Calu3 (cell line): Measurements from ENCODE around the gene PLEKHO1. TPM values are rescaled to one million over a fixed set of nuclear protein-coding genes. Genes with fewer than 3 reads are reported as not detected.
"Not testable (repeated sequence)": the region's sequence is repeated elsewhere in the genome, so short reads cannot be mapped to it uniquely, and the experiment has no call there.

ENCODE experiments used
- BruUV-seq: library from RNA; stranded (reverse); fragments of 400-500 nt; replicated peaks from 2 replicates; lab custom pipeline; 2021; lab: Mats Ljungman, UMichigan
- CTCF ChIA-PET: fragments of 300-600 bp; sonication (Branson Sonifier 250); formaldehyde crosslinking; loops from one replicate; lab custom pipeline; 2022; ENCODE audit warnings: antibody characterized with exemption; lab: Charles Lee
- DNase-seq: peaks from one replicate; pipeline ENCODE4 v3.0.0; 2022
- H3K27ac Mint-ChIP-seq: one replicate; pipeline ENCODE4 v1.8.0; 2022; ENCODE audit warnings: mixed read lengths; ENCODE audit not compliant: unreplicated experiment
- H3K27me3 Mint-ChIP-seq: one replicate; pipeline ENCODE4 v1.8.0; 2022; ENCODE audit warnings: mixed read lengths; ENCODE audit not compliant: unreplicated experiment
- H3K36me3 Mint-ChIP-seq: one replicate; pipeline ENCODE4 v1.8.0; 2022; ENCODE audit warnings: mild to moderate bottlenecking, moderate library complexity, mixed read lengths; ENCODE audit not compliant: insufficient read depth, unreplicated experiment
- H3K4me1 Mint-ChIP-seq: one replicate; pipeline ENCODE4 v1.8.0; 2022; ENCODE audit warnings: mild to moderate bottlenecking, low read depth, mixed read lengths; ENCODE audit not compliant: unreplicated experiment
- H3K4me3 Mint-ChIP-seq: one replicate; pipeline ENCODE4 v1.8.0; 2022; ENCODE audit warnings: mild to moderate bottlenecking, low read depth, moderate library complexity, mixed read lengths; ENCODE audit not compliant: unreplicated experiment
- H3K9me3 Mint-ChIP-seq: one replicate; pipeline ENCODE4 v1.8.0; 2022; ENCODE audit warnings: low read depth, mixed read lengths; ENCODE audit not compliant: unreplicated experiment
- intact Hi-C: fragments of 100-400 bp; cut with micrococcal nuclease; formaldehyde crosslinking; loops from one replicate; pipeline ENCODE4 v1.10.0; 2022; ENCODE audit not compliant: unreplicated experiment
- total RNA-seq: library from RNA; stranded (reverse); gene quantifications from 2 replicates; pipeline ENCODE4 v1.2.3, GENCODE V29; 2022
- TF ChIP-seq, protein P1 (sequence below): fragments of 200-600 bp; IDR thresholded peaks from one replicate; pipeline ENCODE4 v1.8.0; 2022; ENCODE audit warnings: antibody characterized with exemption; ENCODE audit not compliant: unreplicated experiment

The PLEKHO1 gene
- total RNA-seq, 1 experiment from 2014 or later: 4.2 TPM

DNA sequence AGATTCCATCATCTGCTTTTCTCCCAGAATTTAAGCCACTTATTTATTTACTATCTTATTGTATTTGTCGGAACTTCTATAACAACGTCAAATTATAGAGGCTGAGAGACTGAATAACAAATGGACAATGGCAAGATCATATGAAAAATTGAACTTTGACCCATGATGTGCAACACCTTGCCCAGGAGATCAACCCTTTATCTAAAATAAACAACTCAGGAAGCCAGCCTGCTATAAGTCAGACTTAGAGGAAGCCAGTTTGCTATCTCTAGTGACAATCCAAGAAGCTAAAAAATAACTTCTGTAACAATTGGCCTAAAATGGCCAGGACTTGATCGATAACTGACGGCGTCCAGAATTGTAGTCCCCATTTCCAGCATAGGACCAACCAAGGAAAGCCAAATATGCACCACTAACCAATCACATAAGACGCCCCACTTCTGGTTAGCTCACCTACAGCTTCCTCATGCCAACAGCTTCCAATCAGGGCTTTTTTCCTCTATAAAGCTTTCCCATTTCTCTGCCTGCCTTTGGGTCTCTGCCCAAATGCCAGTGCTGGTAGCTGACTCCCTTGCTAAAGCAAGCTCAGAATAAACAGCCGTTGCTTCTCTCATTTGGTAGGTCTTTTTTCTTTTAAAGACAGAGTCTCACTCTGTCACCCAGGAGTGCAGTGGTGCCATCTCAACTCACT is 57.7 kb downstream of the PLEKHO1 start:
- H3K4me3 Mint-ChIP-seq: no peak overlapping the region
- no peaks in the 10 kb centered on the region for H3K9me3 Mint-ChIP-seq
- BruUV-seq: no TSS peak
- no peaks in the 10 kb centered on the region for H3K36me3 Mint-ChIP-seq
- no peak overlapping the region for H3K27ac Mint-ChIP-seq
- H3K4me1 Mint-ChIP-seq: peaks cover 10% of the 10 kb centered on the region
- CTCF ChIA-PET: interaction anchor here (1.6 kb wide), 1 partner anchor 48 kb away, joined by 3 read pairs; no protein-coding TSS in a partner anchor
- H3K27me3 Mint-ChIP-seq: no peaks in the 10 kb centered on the region
- intact Hi-C loops: no loop called here
- TF ChIP-seq, protein P1, sequence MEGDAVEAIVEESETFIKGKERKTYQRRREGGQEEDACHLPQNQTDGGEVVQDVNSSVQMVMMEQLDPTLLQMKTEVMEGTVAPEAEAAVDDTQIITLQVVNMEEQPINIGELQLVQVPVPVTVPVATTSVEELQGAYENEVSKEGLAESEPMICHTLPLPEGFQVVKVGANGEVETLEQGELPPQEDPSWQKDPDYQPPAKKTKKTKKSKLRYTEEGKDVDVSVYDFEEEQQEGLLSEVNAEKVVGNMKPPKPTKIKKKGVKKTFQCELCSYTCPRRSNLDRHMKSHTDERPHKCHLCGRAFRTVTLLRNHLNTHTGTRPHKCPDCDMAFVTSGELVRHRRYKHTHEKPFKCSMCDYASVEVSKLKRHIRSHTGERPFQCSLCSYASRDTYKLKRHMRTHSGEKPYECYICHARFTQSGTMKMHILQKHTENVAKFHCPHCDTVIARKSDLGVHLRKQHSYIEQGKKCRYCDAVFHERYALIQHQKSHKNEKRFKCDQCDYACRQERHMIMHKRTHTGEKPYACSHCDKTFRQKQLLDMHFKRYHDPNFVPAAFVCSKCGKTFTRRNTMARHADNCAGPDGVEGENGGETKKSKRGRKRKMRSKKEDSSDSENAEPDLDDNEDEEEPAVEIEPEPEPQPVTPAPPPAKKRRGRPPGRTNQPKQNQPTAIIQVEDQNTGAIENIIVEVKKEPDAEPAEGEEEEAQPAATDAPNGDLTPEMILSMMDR: no peak
- DNase-seq: no peak

DNA sequence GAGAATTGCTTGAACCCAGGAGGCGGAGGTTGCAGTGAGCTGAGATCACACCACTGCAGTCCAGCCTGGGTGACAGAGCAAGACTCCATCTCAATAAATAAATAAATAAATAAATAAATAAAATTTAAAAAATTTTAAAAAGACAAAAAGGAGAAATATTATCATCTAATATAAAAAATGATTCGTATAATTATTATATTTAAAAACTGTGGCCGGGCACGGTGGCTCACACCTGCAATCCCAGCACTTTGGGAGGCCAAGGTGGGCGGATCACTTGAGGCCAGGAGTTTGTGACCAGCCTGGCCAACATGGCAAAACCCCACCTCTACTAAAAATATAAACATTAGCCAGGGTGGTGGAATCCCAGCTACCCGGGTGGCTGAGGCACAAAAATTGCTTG is 58.7 kb downstream of the PLEKHO1 start:
- H3K27ac Mint-ChIP-seq, H3K4me3 Mint-ChIP-seq, H3K9me3 Mint-ChIP-seq, DNase-seq, intact Hi-C loops, H3K27me3 Mint-ChIP-seq, BruUV-seq, H3K36me3 Mint-ChIP-seq: not testable (repeated sequence)
- peaks cover 16% of the 10 kb centered on the region for H3K4me1 Mint-ChIP-seq
- CTCF ChIA-PET: interaction anchor here (0.6 to 1.6 kb wide), 2 partner anchors 22 to 47 kb away, joined by 3 to 4 read pairs; no protein-coding TSS in a partner anchor

Other genes with a start within 250 kb of the PLEKHO1 start
- 0.12 and 0.32 TPM in 2 replicates for gene SV2A, start 232.1 kb upstream of the PLEKHO1 start, total RNA-seq
- 167 and 188 TPM in 2 replicates for gene SF3B4, start 222.1 kb upstream of the PLEKHO1 start, total RNA-seq
- gene MTMR11, start 213.0 kb upstream of the PLEKHO1 start, total RNA-seq: 32.3 and 35.7 TPM in 2 replicates
- 34.9 and 36.6 TPM in 2 replicates for gene OTUD7B, start 139.2 kb upstream of the PLEKHO1 start, total RNA-seq
- 35.0 and 37.9 TPM in 2 replicates for gene VPS45, start 82.1 kb upstream of the PLEKHO1 start, total RNA-seq
- gene ANP32E, start 86.2 kb downstream of the PLEKHO1 start, total RNA-seq: 101 and 129 TPM in 2 replicates
- gene CA14, start 107.9 kb downstream of the PLEKHO1 start, total RNA-seq: 1.0 and 1.3 TPM in 2 replicates
- 195 TPM in 2 replicates for gene APH1A, start 119.1 kb downstream of the PLEKHO1 start, total RNA-seq
- gene C1orf54, start 122.9 kb downstream of the PLEKHO1 start, total RNA-seq: 0.76 TPM in 1 of 2 replicates, not detected in the other
- 0.42 and 1.5 TPM in 2 replicates for gene CIART, start 132.6 kb downstream of the PLEKHO1 start, total RNA-seq
- gene MRPS21, start 143.9 kb downstream of the PLEKHO1 start, total RNA-seq: 66.9 and 67.4 TPM in 2 replicates
- gene PRPF3, start 171.6 kb downstream of the PLEKHO1 start, total RNA-seq: 82.7 and 102 TPM in 2 replicates
- gene RPRD2, start 214.2 kb downstream of the PLEKHO1 start, total RNA-seq: 36.6 and 37.8 TPM in 2 replicates